HFFc6 (cell line): Measurements from ENCODE around the gene MMP28. TPM values are rescaled to one million over a fixed set of nuclear protein-coding genes. Genes with fewer than 3 reads are reported as not detected.

Experiments
- DNase-seq: peaks from one replicate; pipeline ENCODE4 v3.0.0-alpha.2; 2018
- H3K27ac Mint-ChIP-seq: 2 replicates; pipeline ENCODE4 v1.8.0; 2020; ENCODE audit warnings: mild to moderate bottlenecking, mixed read lengths
- H3K27me3 Mint-ChIP-seq: 2 replicates; pipeline ENCODE4 v1.8.0; 2021; ENCODE audit warnings: mild to moderate bottlenecking, moderate library complexity, mixed read lengths; ENCODE audit not compliant: insufficient read depth
- H3K36me3 Mint-ChIP-seq: 2 replicates; pipeline ENCODE4 v1.8.0; 2021; ENCODE audit warnings: low read depth, mixed read lengths
- H3K4me1 Mint-ChIP-seq: 2 replicates; pipeline ENCODE4 v1.8.0; 2020; ENCODE audit warnings: low read depth, mixed read lengths
- H3K4me3 Mint-ChIP-seq: 2 replicates; pipeline ENCODE4 v1.8.0; 2020; ENCODE audit warnings: mild to moderate bottlenecking, moderate library complexity, mixed read lengths
- H3K9me3 Mint-ChIP-seq: 2 replicates; pipeline ENCODE4 v1.8.0; 2020; ENCODE audit warnings: mild to moderate bottlenecking, mixed read lengths
- CTCF ChIP-seq: fragments of 200-600 bp; sonication (generic); IDR thresholded peaks from 2 replicates; pipeline ENCODE4 v1.5.0; 2021; ENCODE audit warnings: antibody characterized with exemption, mild to moderate bottlenecking
- total RNA-seq, 6 experiments: library from RNA; stranded (reverse); fragmentation: NEBNext Ultra II Directional; extraction: Animal tissue kit (Norgen Biotek cat#: 25700); gene quantifications; 2 replicates in 1 of 6; 3 replicates in 5 of 6; pipeline ENCODE4 v1.2.3, GENCODE V29; 2021

The MMP28 gene
- total RNA-seq, 6 experiments from 2014 or later, result not detected

GRCh38 chr17:35717475-35717874, 78.0 kb downstream of the MMP28 start:
- peaks cover 5% of the 10 kb centered on the region; the same call in 1 of the 2 replicates for H3K36me3 Mint-ChIP-seq
- H3K9me3 Mint-ChIP-seq, result no peaks in the 10 kb centered on the region
- DNase-seq, result no peak
- H3K4me3 Mint-ChIP-seq, result no peak overlapping the region
- H3K4me1 Mint-ChIP-seq, result peaks cover 6% of the 10 kb centered on the region
- no peak overlapping the region for H3K27ac Mint-ChIP-seq
- TF ChIP-seq CTCF, result no peak
- H3K27me3 Mint-ChIP-seq, result no peaks in the 10 kb centered on the region

GRCh38 chr17:35716897-35717465, 78.5 kb downstream of the MMP28 start:
- H3K4me1 Mint-ChIP-seq, result peaks cover 6% of the 10 kb centered on the region
- H3K4me3 Mint-ChIP-seq, result no peak overlapping the region
- peaks cover 5% of the 10 kb centered on the region; the same call in 1 of the 2 replicates for H3K36me3 Mint-ChIP-seq
- H3K27me3 Mint-ChIP-seq, result no peaks in the 10 kb centered on the region
- no peaks in the 10 kb centered on the region for H3K9me3 Mint-ChIP-seq
- TF ChIP-seq CTCF, result no peak
- H3K27ac Mint-ChIP-seq, result no peak overlapping the region
- DNase-seq, result no peak

GRCh38 chr17:35716173-35716572, 79.3 kb downstream of the MMP28 start:
- Mint-ChIP-seq H3K36me3 (peaks cover 5% of the 10 kb centered on the region), H3K27me3 (no peaks in the 10 kb centered on the region), H3K4me3 (no peak overlapping the region), H3K27ac (no peak overlapping the region), H3K9me3 (no peaks in the 10 kb centered on the region), H3K4me1 (peaks cover 8% of the 10 kb centered on the region)
- no peak for DNase-seq
- TF ChIP-seq CTCF, result no peak

Other genes starting within 250 kb of the MMP28 start
- not detected for gene SLFN14, start 234.8 kb downstream of the MMP28 start, total RNA-seq
- 1 to 10 TPM; 6.2 to 9.0 (median 7.2) TPM for gene PEX12, start 217.1 kb downstream of the MMP28 start, total RNA-seq
- 100 to 1,000 TPM; 168 to 196 (median 182) TPM for gene AP2B1, start 208.3 kb downstream of the MMP28 start, total RNA-seq
- 1 to 10 TPM; 1.7 to 5.0 (median 1.8) TPM for gene RASL10B, start 64.0 kb downstream of the MMP28 start, total RNA-seq
- not detected for gene GAS2L2, start 42.4 kb downstream of the MMP28 start, total RNA-seq
- not detected for gene C17orf50, start 34.8 kb downstream of the MMP28 start, total RNA-seq
- 100 to 1,000 TPM; 132 to 170 (median 146) TPM for gene TAF15, start 13.8 kb upstream of the MMP28 start, total RNA-seq
- not detected for gene HEATR9, start 73.2 kb upstream of the MMP28 start, total RNA-seq
- gene CCL5, start 84.7 kb upstream of the MMP28 start, total RNA-seq, result under 1 TPM in 1 of 6 experiments, not detected in 5; 0.19 TPM
- gene RDM1, start 135.1 kb upstream of the MMP28 start, total RNA-seq, result under 1 TPM in 4 of 6 experiments, not detected in 2; 0.23 to 0.76 (median 0.53) TPM
- gene LYZL6, start 148.1 kb upstream of the MMP28 start, total RNA-seq, result not detected
- gene CCL16, start 185.9 kb upstream of the MMP28 start, total RNA-seq, result not detected
- gene CCL14, start 191.1 kb upstream of the MMP28 start, total RNA-seq, result not detected
- not detected for gene CCL15, start 205.9 kb upstream of the MMP28 start, total RNA-seq
- gene CCL23, start 222.3 kb upstream of the MMP28 start, total RNA-seq, result not detected